Measurements from ENCODE around the gene TANGO6.

GRCh38 chr16:69131167-69131838, 288.0 kb downstream of the TANGO6 start:
- TF ChIP-seq YY1 (IDR thresholded peaks at IDR 0.05; ENCODE audit: low read depth, low read length), result peak; percentile 58; the same call in 1 of the 2 replicates
- no peak for TF ChIP-seq ZZZ3 (IDR thresholded peaks at IDR 0.05; ENCODE audit: control insufficient read depth, insufficient read length, low read depth)
- TF ChIP-seq ELK1 (IDR thresholded peaks at IDR 0.05; ENCODE audit: low read depth, low read length), result no peak
- TF ChIP-seq CTCF (IDR thresholded peaks at IDR 0.05 in 2 of 3, conservative IDR thresholded peaks at IDR 0.05 in 1 of 3; ENCODE audit: control insufficient read depth in 2 of 3, extremely low read depth in 1 of 3, insufficient read depth in 1 of 3, low read depth in 3 of 3, low read length in 3 of 3), result no peak
- TF ChIP-seq SP1 (IDR thresholded peaks at IDR 0.05; ENCODE audit: low read depth, low read length), result no peak
- no peak for TF ChIP-seq CBX5 (IDR thresholded peaks at IDR 0.05; ENCODE audit: low read depth)
